Vagina (tissue), 2 donors: ENCODE measurements around the gene GATAD2B. TPM values are rescaled to one million over a fixed set of nuclear protein-coding genes. Genes with fewer than 3 reads are reported as not detected.
A peak's percentile ranks its signal among the peaks of the same experiment; 100 is the strongest.

Experiments
- DNase-seq, 2 donors: peaks; one replicate each; pipeline ENCODE4 v3.0.0-alpha.2; 2017; ENCODE audit errors: extremely low spot score in 2 of 2
- H3K27ac ChIP-seq: fragments of 200-600 bp; sonication (generic); one replicate; pipeline ENCODE4 v1.5.1; 2019
- H3K27me3 ChIP-seq: fragments of 200-600 bp; sonication (generic); one replicate; pipeline ENCODE4 v1.5.1; 2019
- H3K36me3 ChIP-seq, 2 donors: fragments of 200-600 bp; sonication (generic); one replicate each; pipeline ENCODE4 v1.5.1; 2017 to 2019
- H3K4me1 ChIP-seq: fragments of 200-600 bp; sonication (generic); one replicate; pipeline ENCODE4 v1.5.1; 2019
- H3K4me3 ChIP-seq, 2 donors: fragments of 200-600 bp; sonication (generic); 1 replicate in 1 of 2; 2 replicates in 1 of 2; pipeline ENCODE4 v1.5.1; 2016 to 2019
- H3K9me3 ChIP-seq: fragments of 200-600 bp; sonication (generic); one replicate; pipeline ENCODE4 v1.5.1; 2019
- POLR2A ChIP-seq, 2 donors: fragments of 450-650 bp; IDR thresholded peaks; one replicate each; pipeline ENCODE4 v1.6.1; 2017; ENCODE audit warnings: antibody characterized with exemption in 2 of 2, mild to moderate bottlenecking in 2 of 2, moderate library complexity in 2 of 2
- POLR2AphosphoS5 ChIP-seq, 2 donors: sonication (generic); formaldehyde crosslinking; IDR thresholded peaks; one replicate each; pipeline ENCODE4 v1.9.0; 2017; ENCODE audit warnings: antibody characterized with exemption in 2 of 2, mild to moderate bottlenecking in 2 of 2, low read depth in 1 of 2; ENCODE audit not compliant: insufficient read depth in 1 of 2
- intact Hi-C: fragments of 100-400 bp; cut with DNase I; formaldehyde crosslinking; loops from one replicate; pipeline ENCODE4 v1.15.1; 2023
- total RNA-seq: library from RNA; depleted of rRNA; stranded (reverse); fragments of >200 nt; gene quantifications from one replicate; pipeline ENCODE4 v1.2.3, GENCODE V29; 2016
- TF ChIP-seq, protein P1 (sequence below), 3 experiments: fragments of 450-650 bp in 2 of 3; fragments of 200-600 bp in 1 of 3; sonication (generic) in 1 of 3; IDR thresholded peaks; one replicate each; pipeline ENCODE4 v1.5.1; 2017 to 2019; ENCODE audit warnings: antibody characterized with exemption in 3 of 3, mild to moderate bottlenecking in 2 of 3, moderate library complexity in 2 of 3

The GATAD2B gene
- total RNA-seq, 1 donor from 2014 or later: 24.1 TPM

- TF ChIP-seq, protein P1, sequence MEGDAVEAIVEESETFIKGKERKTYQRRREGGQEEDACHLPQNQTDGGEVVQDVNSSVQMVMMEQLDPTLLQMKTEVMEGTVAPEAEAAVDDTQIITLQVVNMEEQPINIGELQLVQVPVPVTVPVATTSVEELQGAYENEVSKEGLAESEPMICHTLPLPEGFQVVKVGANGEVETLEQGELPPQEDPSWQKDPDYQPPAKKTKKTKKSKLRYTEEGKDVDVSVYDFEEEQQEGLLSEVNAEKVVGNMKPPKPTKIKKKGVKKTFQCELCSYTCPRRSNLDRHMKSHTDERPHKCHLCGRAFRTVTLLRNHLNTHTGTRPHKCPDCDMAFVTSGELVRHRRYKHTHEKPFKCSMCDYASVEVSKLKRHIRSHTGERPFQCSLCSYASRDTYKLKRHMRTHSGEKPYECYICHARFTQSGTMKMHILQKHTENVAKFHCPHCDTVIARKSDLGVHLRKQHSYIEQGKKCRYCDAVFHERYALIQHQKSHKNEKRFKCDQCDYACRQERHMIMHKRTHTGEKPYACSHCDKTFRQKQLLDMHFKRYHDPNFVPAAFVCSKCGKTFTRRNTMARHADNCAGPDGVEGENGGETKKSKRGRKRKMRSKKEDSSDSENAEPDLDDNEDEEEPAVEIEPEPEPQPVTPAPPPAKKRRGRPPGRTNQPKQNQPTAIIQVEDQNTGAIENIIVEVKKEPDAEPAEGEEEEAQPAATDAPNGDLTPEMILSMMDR (IDR thresholded peaks at IDR 0.05): no peak
- TF ChIP-seq POLR2AphosphoS5 (IDR thresholded peaks at IDR 0.05; ENCODE audit: insufficient read depth in 1 of 2, low read depth in 1 of 2) (no peak), POLR2A (IDR thresholded peaks at IDR 0.05) (no peak)
- peaks cover 0 to 16% of the 10 kb centered on the region in 2 donors for H3K36me3 ChIP-seq
- H3K27me3 ChIP-seq: no peaks in the 10 kb centered on the region
- peak overlapping the region; percentile 69 to 78 for H3K4me3 ChIP-seq
- H3K9me3 ChIP-seq: no peaks in the 10 kb centered on the region
- H3K4me1 ChIP-seq: peaks cover 55% of the 10 kb centered on the region
- DNase-seq: no peak
- peak overlapping the region; percentile 91 for H3K27ac ChIP-seq
- intact Hi-C loops: no loop called here
Observed at GRCh38 chr1:153776845-153777370, 145.9 kb downstream of the GATAD2B start.

DNA sequence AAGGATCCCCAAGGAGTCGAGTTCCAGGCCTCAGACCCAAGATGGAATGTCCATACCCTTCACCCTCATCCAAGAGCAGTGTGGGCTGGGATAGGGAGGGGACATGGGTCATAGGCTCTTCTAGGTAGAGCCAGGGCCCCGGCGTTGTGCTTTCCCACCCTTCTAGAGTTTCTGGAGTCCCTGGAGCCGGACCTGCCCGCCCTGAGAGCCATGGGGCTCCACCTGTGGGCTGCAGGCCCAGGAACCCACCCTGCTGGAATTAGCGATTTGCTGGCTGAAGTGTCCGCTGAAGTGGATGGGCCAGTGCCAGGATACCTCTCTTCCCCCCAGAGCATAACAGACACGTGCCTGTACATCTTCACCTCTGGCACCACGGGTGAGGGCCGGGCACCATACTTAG is 146.4 kb downstream of the GATAD2B start:
- Histone ChIP-seq H3K4me1 (peaks cover 59% of the 10 kb centered on the region), H3K36me3 (peaks cover 0 to 22% of the 10 kb centered on the region in 2 donors), H3K9me3 (no peaks in the 10 kb centered on the region), H3K27me3 (no peaks in the 10 kb centered on the region), H3K4me3 (peak overlapping the region; percentile 69 to 78), H3K27ac (peak overlapping the region; percentile 91)
- TF ChIP-seq POLR2AphosphoS5 (IDR thresholded peaks at IDR 0.05; ENCODE audit: insufficient read depth in 1 of 2, low read depth in 1 of 2) (no peak), POLR2A (IDR thresholded peaks at IDR 0.05) (no peak)
- TF ChIP-seq, protein P1 (IDR thresholded peaks at IDR 0.05): no peak
- DNase-seq: no peak
- intact Hi-C loops: no loop called here

DNA sequence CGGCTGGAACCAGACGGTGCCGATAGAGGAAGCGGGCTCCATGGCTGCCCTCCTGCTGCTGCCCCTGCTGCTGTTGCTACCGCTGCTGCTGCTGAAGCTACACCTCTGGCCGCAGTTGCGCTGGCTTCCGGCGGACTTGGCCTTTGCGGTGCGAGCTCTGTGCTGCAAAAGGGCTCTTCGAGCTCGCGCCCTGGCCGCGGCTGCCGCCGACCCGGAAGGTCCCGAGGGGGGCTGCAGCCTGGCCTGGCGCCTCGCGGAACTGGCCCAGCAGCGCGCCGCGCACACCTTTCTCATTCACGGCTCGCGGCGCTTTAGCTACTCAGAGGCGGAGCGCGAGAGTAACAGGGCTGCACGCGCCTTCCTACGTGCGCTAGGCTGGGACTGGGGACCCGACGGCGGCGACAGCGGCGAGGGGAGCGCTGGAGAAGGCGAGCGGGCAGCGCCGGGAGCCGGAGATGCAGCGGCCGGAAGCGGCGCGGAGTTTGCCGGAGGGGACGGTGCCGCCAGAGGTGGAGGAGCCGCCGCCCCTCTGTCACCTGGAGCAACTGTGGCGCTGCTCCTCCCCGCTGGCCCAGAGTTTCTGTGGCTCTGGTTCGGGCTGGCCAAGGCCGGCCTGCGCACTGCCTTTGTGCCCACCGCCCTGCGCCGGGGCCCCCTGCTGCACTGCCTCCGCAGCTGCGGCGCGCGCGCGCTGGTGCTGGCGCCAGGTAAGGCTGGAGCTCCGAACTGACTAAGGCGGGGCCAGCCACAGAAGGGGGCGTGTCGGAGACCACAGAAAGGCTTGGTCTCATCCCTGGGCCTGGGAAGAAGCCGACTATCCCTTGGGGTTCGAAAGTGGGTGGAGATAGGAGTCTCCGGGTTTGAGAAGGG is 147.1 kb downstream of the GATAD2B start:
- peak in 1 of 2 donors; percentile 65 for TF ChIP-seq POLR2A (IDR thresholded peaks at IDR 0.05)
- TF ChIP-seq, protein P1 (IDR thresholded peaks at IDR 0.05): no peak
- peak in 1 of 2 donors; percentile 64 for TF ChIP-seq POLR2AphosphoS5 (IDR thresholded peaks at IDR 0.05; ENCODE audit: insufficient read depth in 1 of 2, low read depth in 1 of 2)
- peak overlapping the region; percentile 91 for H3K27ac ChIP-seq
- H3K27me3 ChIP-seq: no peaks in the 10 kb centered on the region
- peaks cover 0 to 29% of the 10 kb centered on the region in 2 donors for H3K36me3 ChIP-seq
- DNase-seq: no peak
- peak overlapping the region; percentile 69 to 78 for H3K4me3 ChIP-seq
- intact Hi-C loops: no loop called here
- H3K4me1 ChIP-seq: peaks cover 59% of the 10 kb centered on the region
- no peaks in the 10 kb centered on the region for H3K9me3 ChIP-seq

GRCh38 chr1:153774780-153775457 is 147.9 kb downstream of the GATAD2B start, which contains the start of gene SLC27A3:
SLC27A3 (plus strand) TSS chr1:153775407; CDS start chr1:153775498, 91 bp downstream.
- no peaks in the 10 kb centered on the region for H3K27me3 ChIP-seq
- intact Hi-C loops: loop anchor here (5.0 kb wide), 1 partner anchor 98 kb away; the partner anchor contains the start of gene NPR1

GRCh38 chr1:153774026-153774595 is 148.7 kb downstream of the GATAD2B start:
- DNase-seq: no peak
- Histone ChIP-seq H3K36me3 (peaks cover 0 to 30% of the 10 kb centered on the region in 2 donors), H3K4me3 (peak overlapping the region in 1 of 2 donors; percentile 69), H3K27ac (peak overlapping the region; percentile 91), H3K27me3 (no peaks in the 10 kb centered on the region), H3K9me3 (no peaks in the 10 kb centered on the region), H3K4me1 (peaks cover 57% of the 10 kb centered on the region)
- TF ChIP-seq POLR2AphosphoS5 (IDR thresholded peaks at IDR 0.05; ENCODE audit: insufficient read depth in 1 of 2, low read depth in 1 of 2) (no peak), POLR2A (IDR thresholded peaks at IDR 0.05) (no peak)
- TF ChIP-seq, protein P1 (IDR thresholded peaks at IDR 0.05): no peak
- intact Hi-C loops: loop anchor here (5.0 kb wide), 1 partner anchor 97 kb away; the partner anchor contains the start of gene NPR1

More at GRCh38 chr1:153774780-153775457, 147.9 kb downstream of the GATAD2B start, which contains the start of gene SLC27A3:
- Histone ChIP-seq H3K9me3 (no peaks in the 10 kb centered on the region), H3K36me3 (peaks cover 0 to 34% of the 10 kb centered on the region in 2 donors), H3K27ac (peak within 1 kb of the TSS; percentile 91), H3K4me3 (peak within 1 kb of the TSS; percentile 69 to 78), H3K4me1 (peaks cover 57% of the 10 kb centered on the region)
- TF ChIP-seq POLR2A (IDR thresholded peaks at IDR 0.05) (no peak), POLR2AphosphoS5 (IDR thresholded peaks at IDR 0.05; ENCODE audit: insufficient read depth in 1 of 2, low read depth in 1 of 2) (peak; percentile 48 to 82)
- no peak for DNase-seq
